Endothelial cell of umbilical vein (primary cell): ENCODE measurements around the gene POU2F3. TPM values are rescaled to one million over a fixed set of nuclear protein-coding genes. Genes with fewer than 3 reads are reported as not detected.

Experiments used
- BruUV-seq: library from RNA; stranded (reverse); fragments of 400-500 nt; replicated peaks from 2 replicates; lab custom pipeline; 2021; lab: Mats Ljungman, UMichigan
- CTCF ChIA-PET: fragments of 300-600, 350-600 bp; sonication (Branson Sonifier 250); formaldehyde crosslinking; loops from one replicate; lab custom pipeline; 2021; ENCODE audit warnings: antibody characterized with exemption, inconsistent platforms; lab: Charles Lee
- POLR2A ChIA-PET: fragments of 300-600, 350-600 bp; sonication (Branson Sonifier 250); formaldehyde crosslinking; loops from one replicate; lab custom pipeline; 2021; ENCODE audit warnings: antibody characterized with exemption, inconsistent platforms; lab: Charles Lee
- DNase-seq: peaks from one replicate; pipeline ENCODE4 v3.0.0-alpha.2; 2011; ENCODE audit warnings: low read depth, low spot score
- FAIRE-seq: peaks from 2 replicates; lab custom pipeline; 2011; peaks lifted over from hg19 to GRCh38; lab: Jason Lieb, UNC
- H2AFZ ChIP-seq: 2 replicates; pipeline ENCODE4 v1.6.0; 2012; ENCODE audit warnings: low read depth, low read length, control low read depth, inconsistent platforms
- H3K27ac ChIP-seq: 2 replicates; pipeline ENCODE4 v1.5.1; 2011; ENCODE audit warnings: low read depth, mild to moderate bottlenecking, control low read depth, low read length, moderate library complexity; ENCODE audit not compliant: insufficient read depth
- H3K27me3 ChIP-seq, 2 experiments: 2 replicates each; pipeline versions ENCODE4 v1.6.0 to v1.6.1; 2011; ENCODE audit warnings: low read length in 2 of 2, mixed read lengths in 1 of 2; ENCODE audit not compliant: control insufficient read depth in 2 of 2, insufficient read depth in 2 of 2
- H3K36me3 ChIP-seq, 2 experiments: 2 replicates in 1 of 2; 3 replicates in 1 of 2; pipeline ENCODE4 v1.5.1; 2011; ENCODE audit warnings: low read length in 2 of 2, mild to moderate bottlenecking in 1 of 2, moderate library complexity in 1 of 2; ENCODE audit not compliant: control insufficient read depth in 2 of 2, insufficient read depth in 2 of 2; ENCODE audit errors: extremely low read depth in 1 of 2
- H3K4me1 ChIP-seq: 3 replicates; pipeline ENCODE4 v1.5.1; 2011; ENCODE audit warnings: mild to moderate bottlenecking, low read length; ENCODE audit not compliant: control insufficient read depth, insufficient read depth; ENCODE audit errors: extremely low read depth
- H3K4me2 ChIP-seq: 2 replicates; pipeline ENCODE4 v1.6.1; 2011; ENCODE audit warnings: low read length, control low read depth, mixed read lengths; ENCODE audit not compliant: insufficient read depth
- H3K4me3 ChIP-seq, 3 experiments: fragments of 200-600 bp in 1 of 3; sonication (generic), shearing (Covaris generic) in 1 of 3; replicated peaks in 1 of 3; 2 replicates each; pipeline ENCODE4 v1.5.1; 2011 to 2016; ENCODE audit warnings: control low read depth in 3 of 3, low read length in 3 of 3, mild to moderate bottlenecking in 2 of 3, inconsistent platforms in 1 of 3, low read depth in 1 of 3, moderate library complexity in 1 of 3; ENCODE audit not compliant: insufficient read depth in 1 of 3
- H3K79me2 ChIP-seq: 2 replicates; pipeline ENCODE4 v1.6.0; 2012; ENCODE audit warnings: low read length, inconsistent platforms; ENCODE audit not compliant: control insufficient read depth, insufficient read depth
- H3K9ac ChIP-seq: replicated peaks from 2 replicates; pipeline ENCODE3; 2011; ENCODE audit warnings: low read length, control low read depth; ENCODE audit not compliant: insufficient read depth; ENCODE audit errors: extremely low read depth
- H3K9me1 ChIP-seq: replicated peaks from 3 replicates; pipeline ENCODE4 v1.6.0; 2011; ENCODE audit warnings: mild to moderate bottlenecking, low read length; ENCODE audit not compliant: control insufficient read depth, insufficient read depth; ENCODE audit errors: extremely low read depth
- H3K9me3 ChIP-seq: replicated peaks from 2 replicates; pipeline ENCODE4 v1.5.1; 2012; ENCODE audit warnings: low read length, inconsistent platforms; ENCODE audit not compliant: control insufficient read depth, insufficient read depth
- H4K20me1 ChIP-seq: replicated peaks from 2 replicates; pipeline ENCODE3; 2011; ENCODE audit warnings: mild to moderate bottlenecking, low read length; ENCODE audit not compliant: control insufficient read depth, insufficient read depth; ENCODE audit errors: extremely low read depth
- EZH2 ChIP-seq: IDR thresholded peaks from 2 replicates; pipeline ENCODE4 v1.6.1; 2012; ENCODE audit warnings: borderline replicate concordance, low read depth, mild to moderate bottlenecking, moderate library complexity, low read length, inconsistent platforms; ENCODE audit not compliant: severe bottlenecking
- FOS ChIP-seq: IDR thresholded peaks from 2 replicates; pipeline ENCODE4 v1.6.1; 2011; ENCODE audit warnings: mild to moderate bottlenecking, low read length, moderate library complexity, borderline replicate concordance; ENCODE audit not compliant: insufficient read depth
- GATA2 ChIP-seq: IDR thresholded peaks from 2 replicates; pipeline ENCODE4 v1.7.0; 2011; ENCODE audit warnings: low read depth, mild to moderate bottlenecking, moderate library complexity, mixed read lengths, low read length; ENCODE audit not compliant: insufficient read length, insufficient read depth
- JUN ChIP-seq: IDR thresholded peaks from 2 replicates; pipeline ENCODE4 v1.6.1; 2011; ENCODE audit warnings: borderline replicate concordance, low read depth; ENCODE audit not compliant: insufficient read length, insufficient read depth
- MYC ChIP-seq: IDR thresholded peaks from one replicate; pipeline ENCODE4 v1.6.1; 2011; ENCODE audit warnings: mild to moderate bottlenecking, low read depth, low read length
- POLR2A ChIP-seq: IDR thresholded peaks from 2 replicates; pipeline ENCODE4 v1.6.1; 2012; ENCODE audit warnings: low read depth, mild to moderate bottlenecking, control low read depth, low read length
- POLR2AphosphoS5 ChIP-seq: IDR thresholded peaks from 2 replicates; pipeline ENCODE4 v1.6.1; 2012; ENCODE audit warnings: low read depth, mild to moderate bottlenecking, control low read depth, low read length, moderate library complexity; ENCODE audit not compliant: insufficient read depth
- dilution Hi-C: fragments of 300-500 bp; cut with MboI; formaldehyde crosslinking; loops from one replicate; pipeline ENCODE4 v1.15.0; 2019; ENCODE audit warnings: low sequenced_read_pairs; ENCODE audit not compliant: extremely low pct_ligation_motif_present
- intact Hi-C: fragments of 100-400 bp; cut with micrococcal nuclease; formaldehyde crosslinking; loops from one replicate; pipeline ENCODE4 v1.10.0; 2022
- polyA plus RNA-seq, 4 experiments: library from polyadenylated mRNA; depleted of rRNA in 3 of 4; stranded (reverse) in 3 of 4; unstranded in 1 of 4; fragments of >200 nt; gene quantifications; 2 replicates each; pipeline versions ENCODE4 v1.2.1 to v1.2.3, GENCODE V29; 2011 to 2012; ENCODE audit warnings: missing spikeins in 1 of 4
- total RNA-seq: library from RNA; stranded (reverse); gene quantifications from 2 replicates; pipeline ENCODE4 v1.2.3, GENCODE V29; 2021
- TF ChIP-seq, protein P1 (sequence below): IDR thresholded peaks from 2 replicates; pipeline ENCODE4 v1.6.1; 2011; ENCODE audit not compliant: insufficient read depth, insufficient read length
- TF ChIP-seq, protein P2 (sequence below), 2 donors: IDR thresholded peaks; 1 replicate in 1 of 2; 2 replicates in 1 of 2; pipeline ENCODE4 v1.5.1; 2011; ENCODE audit warnings: low read length in 2 of 2, mild to moderate bottlenecking in 2 of 2, moderate library complexity in 2 of 2, control low read depth in 1 of 2, inconsistent platforms in 1 of 2, low read depth in 1 of 2; ENCODE audit not compliant: insufficient read depth in 1 of 2; ENCODE audit errors: extremely low read depth in 1 of 2

POU2F3 gene
- total and polyA plus RNA-seq, 2 donors (not counting 3 experiments of a cell fraction or from before 2014, with no cell fraction given): 0.06 TPM; not detected in 1

DNA sequence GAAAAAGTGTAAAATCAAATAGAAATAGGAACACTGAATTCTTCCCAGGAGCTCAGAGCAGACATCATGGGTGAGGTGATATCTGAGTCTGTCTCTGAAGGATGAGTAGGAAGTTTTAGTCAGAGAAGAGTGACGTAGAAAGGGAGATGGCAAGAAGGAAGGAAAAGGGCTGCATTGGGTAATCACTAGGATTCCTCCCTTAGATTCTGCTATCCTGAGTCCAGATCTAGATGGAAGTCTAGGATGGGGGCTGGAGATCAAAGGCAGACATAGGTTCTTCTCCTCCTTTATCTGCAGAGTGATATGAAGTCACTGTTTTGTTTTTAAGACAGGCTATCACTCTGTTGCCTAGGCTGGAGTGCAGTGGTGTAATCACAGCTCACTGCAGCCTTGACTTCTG, 30.4 kb downstream of the POU2F3 start:
- Histone ChIP-seq H3K27ac (no peak overlapping the region), H3K4me2 (no peak overlapping the region), H3K9me3 (no peaks in the 10 kb centered on the region), H3K9me1 (no peaks in the 10 kb centered on the region), H3K36me3 (no peaks in the 10 kb centered on the region), H3K4me1 (no peaks in the 10 kb centered on the region), H4K20me1 (no peaks in the 10 kb centered on the region), H3K79me2 (no peaks in the 10 kb centered on the region), H3K9ac (no peak overlapping the region), H3K27me3 (peaks cover 1 to 4% of the 10 kb centered on the region in 2 experiments), H2AFZ (no peak overlapping the region), H3K4me3 (no peak overlapping the region)
- no TSS peak for BruUV-seq
- no peak for DNase-seq
- dilution Hi-C loops: no loop called here
- FAIRE-seq: no peak
- CTCF ChIA-PET: interaction anchor here (1.0 to 2.9 kb wide), 3 partner anchors 22 to 32 kb away, joined by 3 to 13 read pairs (median 4); no protein-coding TSS in a partner anchor
- POLR2A ChIA-PET: no interaction called here
- intact Hi-C loops: no loop called here
- TF ChIP-seq POLR2A: no peak
- TF ChIP-seq MYC: no peak
- TF ChIP-seq POLR2AphosphoS5: no peak
- TF ChIP-seq JUN: no peak
- TF ChIP-seq, protein P1, sequence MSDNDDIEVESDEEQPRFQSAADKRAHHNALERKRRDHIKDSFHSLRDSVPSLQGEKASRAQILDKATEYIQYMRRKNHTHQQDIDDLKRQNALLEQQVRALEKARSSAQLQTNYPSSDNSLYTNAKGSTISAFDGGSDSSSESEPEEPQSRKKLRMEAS: no peak
- TF ChIP-seq GATA2: no peak
- TF ChIP-seq, protein P2, sequence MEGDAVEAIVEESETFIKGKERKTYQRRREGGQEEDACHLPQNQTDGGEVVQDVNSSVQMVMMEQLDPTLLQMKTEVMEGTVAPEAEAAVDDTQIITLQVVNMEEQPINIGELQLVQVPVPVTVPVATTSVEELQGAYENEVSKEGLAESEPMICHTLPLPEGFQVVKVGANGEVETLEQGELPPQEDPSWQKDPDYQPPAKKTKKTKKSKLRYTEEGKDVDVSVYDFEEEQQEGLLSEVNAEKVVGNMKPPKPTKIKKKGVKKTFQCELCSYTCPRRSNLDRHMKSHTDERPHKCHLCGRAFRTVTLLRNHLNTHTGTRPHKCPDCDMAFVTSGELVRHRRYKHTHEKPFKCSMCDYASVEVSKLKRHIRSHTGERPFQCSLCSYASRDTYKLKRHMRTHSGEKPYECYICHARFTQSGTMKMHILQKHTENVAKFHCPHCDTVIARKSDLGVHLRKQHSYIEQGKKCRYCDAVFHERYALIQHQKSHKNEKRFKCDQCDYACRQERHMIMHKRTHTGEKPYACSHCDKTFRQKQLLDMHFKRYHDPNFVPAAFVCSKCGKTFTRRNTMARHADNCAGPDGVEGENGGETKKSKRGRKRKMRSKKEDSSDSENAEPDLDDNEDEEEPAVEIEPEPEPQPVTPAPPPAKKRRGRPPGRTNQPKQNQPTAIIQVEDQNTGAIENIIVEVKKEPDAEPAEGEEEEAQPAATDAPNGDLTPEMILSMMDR (IDR thresholded peaks at IDR 0.05; ENCODE audit: extremely low read depth in 1 of 2, insufficient read depth in 1 of 2, low read depth in 1 of 2, low read length in 2 of 2): no peak
- TF ChIP-seq EZH2: no peak
- no peak for TF ChIP-seq FOS
